ENCODE measurements around the gene RBM20.

GRCh38 chr10:110802551-110803238 lies 158.6 kb downstream of the RBM20 start:
- no peak for TF ChIP-seq CTCF (IDR thresholded peaks at IDR 0.05)
- TF ChIP-seq EZH2 (IDR thresholded peaks at IDR 0.05): no peak
- TF ChIP-seq EZH2phosphoT487 (IDR thresholded peaks at IDR 0.05): no peak

Data from neural progenitor cell (in vitro differentiated cells).